GM19438 (cell line): ENCODE results near the gene MECR.

ENCODE experiments used
- ATAC-seq: cut with Tn5 transposase; IDR thresholded peaks from one replicate; pipeline ENCODE4 v1.9.1; 2021; ENCODE audit warnings: low read depth; ENCODE audit not compliant: unreplicated experiment

The MECR gene

DNA sequence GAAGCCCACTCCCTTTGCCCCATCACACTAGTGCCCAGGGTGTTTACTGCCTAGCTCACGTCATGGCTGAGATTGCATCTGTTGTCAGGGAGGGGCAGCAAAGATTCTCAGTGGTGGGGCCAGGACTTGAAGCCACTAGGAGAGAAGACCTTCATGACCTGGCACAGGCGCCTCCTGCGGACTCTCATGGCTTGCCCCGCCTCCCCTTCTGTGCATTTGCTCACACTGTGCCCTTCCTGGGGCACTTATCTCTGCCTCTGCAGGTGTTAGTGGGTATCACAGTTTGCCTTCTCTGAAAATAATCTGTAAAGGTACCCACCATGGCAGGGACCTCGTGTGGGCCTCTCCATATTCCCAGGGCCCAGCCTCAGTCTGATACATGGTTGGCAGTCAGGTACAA lies 25.7 kb upstream of the MECR start:
- no peak for ATAC-seq

- ATAC-seq, result no peak
These were observed 24.5 kb upstream of the MECR start for GRCh38 chr1:29255134-29255666.

DNA sequence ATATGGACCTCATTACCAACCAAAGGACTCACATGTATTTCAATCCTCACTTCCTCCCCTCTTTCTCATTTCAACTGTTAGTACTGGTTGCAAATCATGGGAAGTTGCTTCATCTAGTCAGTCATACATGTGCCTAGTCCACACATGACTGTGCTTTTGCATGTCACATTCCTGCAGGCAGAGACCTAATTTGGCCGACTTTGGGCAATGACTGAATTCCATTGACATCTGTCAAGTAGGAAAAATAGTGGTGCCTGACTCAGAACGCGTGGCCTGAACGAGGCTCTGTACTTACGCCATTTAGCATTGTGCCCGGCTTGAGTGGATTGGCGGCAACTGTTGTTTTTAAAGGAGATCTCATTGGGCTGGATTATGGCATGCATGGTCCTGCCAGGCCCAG lies 23.6 kb upstream of the MECR start:
- no peak for ATAC-seq

GRCh38 chr1:29253180-29253579 lies 22.4 kb upstream of the MECR start:
- no peak for ATAC-seq

- no peak for ATAC-seq
These were observed 20.7 kb upstream of the MECR start for GRCh38 chr1:29251164-29252124.

DNA sequence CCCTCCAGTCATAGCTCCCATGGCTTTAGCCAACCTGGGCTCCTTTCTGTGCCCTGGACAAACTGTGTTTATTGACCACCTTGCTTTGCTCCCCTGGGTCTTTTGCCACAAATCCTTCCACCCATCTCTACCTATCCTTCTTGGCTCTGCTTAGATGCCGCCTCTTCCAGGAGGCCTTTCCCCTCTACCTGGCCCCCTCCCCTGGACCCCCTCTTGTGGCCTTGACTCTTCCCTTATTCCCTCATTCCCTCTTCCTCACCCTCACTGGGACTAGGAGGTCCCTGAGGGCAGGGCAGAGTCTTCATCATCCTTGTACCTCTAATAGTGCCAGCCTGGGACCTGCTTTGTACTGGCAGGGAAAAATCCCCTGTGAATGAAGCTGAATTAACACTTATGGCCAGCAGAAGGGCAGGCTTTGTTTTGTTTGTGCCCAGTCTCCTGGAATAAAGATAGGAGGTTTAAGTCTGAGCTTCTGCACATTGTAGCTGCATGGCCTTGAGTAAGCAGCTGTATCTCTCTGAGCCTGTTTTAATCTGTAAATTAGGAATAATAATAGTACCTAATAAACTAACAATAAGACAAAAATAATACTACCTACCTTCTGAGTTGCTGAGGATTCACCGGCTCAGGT lies 19.3 kb upstream of the MECR start:
- no peak for ATAC-seq

DNA sequence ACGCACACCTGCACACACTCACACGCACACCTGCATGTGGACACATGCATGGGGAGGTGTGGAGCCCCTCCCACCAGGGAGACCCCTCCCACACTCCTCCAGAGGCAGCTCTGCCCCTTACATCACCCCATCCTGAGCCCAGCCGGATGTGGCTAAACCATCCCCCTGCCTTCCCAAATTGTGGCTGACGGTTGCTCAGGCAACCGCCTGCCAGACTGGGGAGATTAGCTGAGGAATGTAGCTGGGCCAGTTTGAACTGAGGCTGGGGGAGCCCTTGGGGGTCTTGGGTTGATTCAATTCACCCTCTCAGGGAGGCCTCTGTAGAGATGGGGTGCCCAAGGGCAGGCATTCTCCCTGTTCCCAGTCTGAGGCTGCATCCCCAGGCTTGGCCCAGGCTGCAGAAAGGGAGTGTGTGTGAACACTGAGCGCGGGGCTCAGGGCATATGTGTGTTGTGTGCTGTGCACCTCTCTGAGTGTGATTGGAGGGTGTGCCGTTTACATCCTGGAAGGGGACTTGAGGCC lies 18.5 kb upstream of the MECR start:
- ATAC-seq, result no peak

DNA sequence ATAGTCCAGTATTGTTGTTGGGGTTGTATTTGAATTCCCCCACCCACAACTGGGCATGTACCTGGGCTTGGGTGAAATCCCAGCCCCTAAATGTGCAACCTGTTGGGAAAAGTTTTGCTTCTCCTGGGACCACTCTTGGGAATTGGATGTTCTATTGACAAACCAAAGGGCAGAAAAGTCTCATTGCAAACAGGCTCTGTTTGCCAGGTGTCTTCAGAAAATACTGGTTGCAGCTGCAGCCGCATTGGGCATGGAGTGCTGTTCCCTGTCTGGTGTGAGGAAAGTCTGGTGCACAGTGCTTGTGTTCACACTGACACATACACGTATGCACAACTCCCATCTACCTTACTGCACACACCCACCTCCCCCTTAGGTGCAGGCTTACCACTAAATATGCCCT lies 17.7 kb upstream of the MECR start:
- ATAC-seq, result no peak

DNA sequence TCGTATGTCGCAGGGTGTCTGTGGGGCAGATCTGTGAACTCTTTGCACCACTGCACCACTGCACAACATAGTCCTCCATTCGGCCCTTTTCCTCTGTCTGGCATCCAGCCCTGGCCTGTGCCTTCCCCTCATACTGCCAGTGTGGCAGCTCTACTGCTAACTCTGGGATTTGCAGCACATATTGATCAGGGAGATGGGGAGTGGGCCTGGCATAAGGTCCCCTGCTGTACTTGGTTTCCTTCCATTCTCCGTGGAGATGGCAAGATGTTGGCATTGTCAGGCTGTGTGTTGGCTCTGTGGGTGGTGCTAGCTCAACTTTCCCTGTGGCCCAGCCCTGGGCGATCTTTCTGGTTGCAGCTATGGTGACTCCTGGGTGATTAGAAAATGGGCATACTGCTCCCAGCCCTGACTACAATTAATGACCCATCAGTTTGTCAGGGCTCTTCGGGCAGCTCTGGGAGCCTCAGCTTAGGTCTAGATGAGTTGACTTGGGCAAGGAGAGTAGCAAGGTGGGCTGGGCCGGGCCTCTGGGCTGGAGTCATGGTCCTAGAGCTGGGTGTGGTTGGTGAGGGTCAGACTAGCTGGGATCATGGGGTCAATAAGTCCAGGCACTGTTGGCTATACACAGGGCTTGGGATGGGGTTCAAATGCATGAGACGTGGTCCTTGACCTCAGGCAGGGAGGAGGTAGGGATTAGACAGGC lies 17.0 kb upstream of the MECR start:
- ATAC-seq, result no peak

- ATAC-seq, result no peak
These were observed 16.3 kb upstream of the MECR start for GRCh38 chr1:29247044-29247443.

GRCh38 chr1:29245876-29246275 lies 15.1 kb upstream of the MECR start:
- ATAC-seq, result no peak

GRCh38 chr1:29245261-29245660 lies 14.5 kb upstream of the MECR start:
- ATAC-seq, result no peak

GRCh38 chr1:29243871-29244200 lies 13.1 kb upstream of the MECR start:
- ATAC-seq, result no peak

DNA sequence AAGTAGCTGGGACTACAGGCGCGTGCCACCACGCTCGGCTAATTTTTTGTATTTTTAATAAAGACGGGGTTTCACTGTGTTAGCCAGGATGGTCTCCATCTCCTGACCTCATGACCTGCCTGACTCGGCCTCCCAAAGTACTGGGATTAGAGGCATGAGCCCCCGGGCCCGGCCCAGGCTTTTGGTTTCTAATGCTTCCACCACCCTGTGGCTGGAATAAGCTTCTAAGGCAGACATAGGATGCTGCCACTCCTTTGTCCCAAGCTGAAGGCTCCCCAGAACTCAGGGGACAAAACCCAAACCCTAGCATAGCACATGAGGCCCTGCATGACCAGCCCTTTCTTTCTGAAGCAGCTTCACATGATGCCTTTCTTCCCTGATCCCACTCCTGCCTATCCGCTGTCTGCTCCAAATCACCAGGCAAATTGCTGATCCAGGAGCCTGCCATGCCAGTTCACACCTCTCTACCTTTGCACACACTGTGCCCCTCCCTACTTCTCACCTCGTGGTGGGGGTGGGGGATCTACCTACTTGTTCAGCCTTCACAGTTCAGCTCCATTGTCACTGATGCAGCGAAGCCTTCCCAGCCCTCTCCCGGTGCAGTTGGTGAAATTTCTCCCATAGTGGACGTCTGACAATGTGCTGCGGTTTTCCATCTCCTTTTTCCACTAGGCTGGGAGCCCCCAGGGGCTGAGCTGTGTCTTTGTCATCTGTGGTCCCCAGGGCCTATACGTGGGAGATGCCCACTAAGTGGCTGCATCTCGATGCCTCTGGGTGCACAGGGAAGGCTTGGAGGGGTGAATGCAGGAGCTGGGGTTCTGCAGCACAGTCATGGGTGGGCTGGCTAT lies 12.5 kb upstream of the MECR start:
- ATAC-seq, result no peak

DNA sequence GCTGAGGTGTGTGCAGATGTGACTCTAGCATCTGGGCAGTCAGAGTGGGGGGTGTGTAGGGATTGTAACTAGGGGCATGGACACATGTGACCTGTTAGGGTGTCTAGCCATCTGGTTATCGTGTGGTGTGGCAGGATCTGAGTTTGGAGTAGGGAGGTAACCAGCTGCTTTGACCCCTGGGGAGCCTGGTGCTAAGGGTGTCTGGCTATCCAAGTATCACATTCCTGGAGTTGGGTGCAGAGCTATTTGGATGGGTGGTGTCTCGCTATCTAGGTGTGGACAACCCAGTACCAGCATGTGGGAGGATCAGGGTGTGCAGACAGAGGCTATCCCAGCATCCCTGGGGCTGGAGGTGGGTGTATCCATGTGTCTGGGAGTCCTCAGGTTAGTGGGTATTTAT lies 10.3 kb upstream of the MECR start:
- ATAC-seq, result no peak

DNA sequence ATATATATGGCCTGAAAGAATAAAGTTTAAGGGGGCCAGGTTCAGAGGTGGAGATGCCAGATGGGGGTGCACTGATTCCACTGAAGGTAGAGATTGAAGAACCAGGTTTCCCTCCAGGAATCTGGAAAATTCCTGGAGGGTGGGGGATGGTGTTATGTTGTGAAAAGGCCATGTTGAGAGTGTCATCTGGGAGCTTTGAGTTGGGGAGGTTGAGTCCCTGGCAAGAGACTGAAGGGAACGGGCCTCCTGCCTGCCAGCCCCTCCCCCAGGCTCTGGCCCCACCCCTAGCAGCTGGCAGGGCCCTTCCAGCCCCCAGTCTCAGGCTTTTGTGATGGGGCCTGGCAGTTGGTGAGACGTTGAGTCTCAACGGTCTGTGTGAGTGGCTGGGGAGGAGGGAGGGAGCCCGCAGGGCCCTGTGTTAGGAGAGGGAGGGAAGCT lies 9.7 kb upstream of the MECR start:
- ATAC-seq, result no peak

GRCh38 chr1:29239142-29239541 lies 8.4 kb upstream of the MECR start:
- ATAC-seq, result no peak

- ATAC-seq, result no peak
These were observed 7.9 kb upstream of the MECR start for GRCh38 chr1:29238620-29239002.

DNA sequence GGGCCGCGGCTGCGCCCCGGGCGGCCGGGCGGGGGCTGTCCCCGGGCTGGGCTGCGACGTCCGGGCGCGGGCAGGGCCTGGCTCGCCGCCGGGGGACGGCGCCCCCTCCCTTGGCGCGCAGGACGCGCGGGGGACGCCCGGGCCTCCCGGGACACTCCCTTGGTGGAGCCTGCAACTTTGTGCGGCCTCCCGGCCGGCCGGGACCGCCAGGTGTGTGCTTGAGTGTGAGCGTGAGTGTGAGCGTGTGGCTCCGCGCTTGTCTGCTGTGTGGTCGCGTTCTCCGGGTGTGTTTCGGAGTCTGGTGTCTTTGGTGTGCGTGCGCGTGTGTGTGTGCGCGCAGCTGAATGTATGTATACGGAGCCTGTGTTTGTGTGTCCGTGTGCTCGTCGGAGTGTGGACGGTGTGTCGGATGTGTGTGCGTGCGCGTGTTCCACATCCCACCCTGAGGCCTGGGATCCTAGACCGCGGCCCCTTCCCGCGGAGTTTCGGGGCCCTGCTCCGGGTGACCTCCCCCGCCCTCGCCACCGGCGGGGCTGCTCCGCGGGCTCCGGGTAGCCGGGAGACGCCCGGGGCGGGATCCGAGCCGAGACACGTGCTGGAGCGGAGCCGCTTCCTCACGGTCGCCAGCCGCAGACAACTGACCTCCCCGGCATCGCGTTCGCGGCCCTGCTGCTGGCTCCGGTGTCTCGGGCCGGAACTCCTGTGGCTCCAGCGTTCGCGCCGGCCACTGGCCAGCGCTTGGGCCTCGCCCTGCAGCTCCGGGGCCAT lies 7.3 kb upstream of the MECR start:
- ATAC-seq, result no peak
